Colonic mucosa (tissue), 4 donors: ENCODE results near the gene MAML2. TPM values are rescaled to one million over a fixed set of nuclear protein-coding genes. Genes with fewer than 3 reads are reported as not detected.

Experiments
- DNase-seq: peaks from one replicate; pipeline ENCODE4 v3.0.0-alpha.2; 2020
- H3K27ac ChIP-seq: fragments of 200-600 bp; one replicate; pipeline ENCODE4 v1.8.0; 2021
- H3K27me3 ChIP-seq: fragments of 200-600 bp; one replicate; pipeline ENCODE4 v1.8.0; 2021
- H3K36me3 ChIP-seq: fragments of 200-600 bp; one replicate; pipeline ENCODE4 v1.8.0; 2021
- H3K4me1 ChIP-seq: fragments of 200-600 bp; one replicate; pipeline ENCODE4 v1.8.0; 2021; ENCODE audit warnings: mild to moderate bottlenecking
- H3K4me3 ChIP-seq: fragments of 200-600 bp; one replicate; pipeline ENCODE4 v1.8.0; 2021
- H3K9ac ChIP-seq, 2 donors: one replicate each; pipeline ENCODE4 v1.7.0; 2013; ENCODE audit warnings: control low read depth in 2 of 2, low read depth in 2 of 2, low read length in 2 of 2
- H3K9me3 ChIP-seq: fragments of 200-600 bp; one replicate; pipeline ENCODE4 v1.8.0; 2021
- intact Hi-C: fragments of 100-400 bp; cut with DNase I; formaldehyde crosslinking; loops from one replicate; pipeline ENCODE4 v1.14.1; 2022
- total RNA-seq, 2 donors: library from RNA; stranded (reverse); fragmentation: NEBNext Ultra II Directional in 1 of 2; extraction: Animal tissue kit (Norgen Biotek cat#: 25700) in 1 of 2; gene quantifications; one replicate each; pipeline ENCODE4 v1.2.1, GENCODE V29; 2021
- TF ChIP-seq, protein P1 (sequence below): fragments of 200-600 bp; IDR thresholded peaks from one replicate; pipeline ENCODE4 v1.8.0; 2022; ENCODE audit warnings: antibody characterized with exemption, mild to moderate bottlenecking
- donor health status: healthy.
- donor health status: DM: no; HTN: no; CAD: no.
- donor health status: DM: no; HTN: no; CAD: no.

MAML2 gene
- total RNA-seq, 2 donors from 2014 or later = 10.4 to 11.0 TPM

DNA sequence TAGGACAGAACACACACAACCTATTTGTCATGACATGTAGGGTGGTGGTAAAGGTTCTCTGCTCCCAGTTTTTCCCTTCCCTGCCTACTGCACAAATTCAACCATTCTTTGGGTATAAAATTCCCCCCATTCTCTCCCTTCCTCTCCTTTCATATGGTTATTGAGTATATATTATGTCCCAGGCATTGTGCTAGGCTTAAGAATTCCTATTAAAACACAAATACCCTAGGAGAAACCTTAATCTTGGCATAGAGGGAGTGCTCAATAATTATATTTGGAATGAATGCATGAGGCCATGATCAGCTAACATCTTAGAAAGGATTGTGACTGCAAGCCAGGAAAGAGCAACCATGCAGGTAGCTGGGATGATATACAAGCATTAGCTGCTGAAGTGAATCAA, 298.7 kb downstream of the MAML2 start:
- Histone ChIP-seq H3K4me1 (no peaks in the 10 kb centered on the region), H3K9me3 (no peaks in the 10 kb centered on the region), H3K4me3 (no peak overlapping the region), H3K36me3 (no peaks in the 10 kb centered on the region), H3K27me3 (no peaks in the 10 kb centered on the region), H3K27ac (no peak overlapping the region), H3K9ac (no peak overlapping the region)
- TF ChIP-seq, protein P1, sequence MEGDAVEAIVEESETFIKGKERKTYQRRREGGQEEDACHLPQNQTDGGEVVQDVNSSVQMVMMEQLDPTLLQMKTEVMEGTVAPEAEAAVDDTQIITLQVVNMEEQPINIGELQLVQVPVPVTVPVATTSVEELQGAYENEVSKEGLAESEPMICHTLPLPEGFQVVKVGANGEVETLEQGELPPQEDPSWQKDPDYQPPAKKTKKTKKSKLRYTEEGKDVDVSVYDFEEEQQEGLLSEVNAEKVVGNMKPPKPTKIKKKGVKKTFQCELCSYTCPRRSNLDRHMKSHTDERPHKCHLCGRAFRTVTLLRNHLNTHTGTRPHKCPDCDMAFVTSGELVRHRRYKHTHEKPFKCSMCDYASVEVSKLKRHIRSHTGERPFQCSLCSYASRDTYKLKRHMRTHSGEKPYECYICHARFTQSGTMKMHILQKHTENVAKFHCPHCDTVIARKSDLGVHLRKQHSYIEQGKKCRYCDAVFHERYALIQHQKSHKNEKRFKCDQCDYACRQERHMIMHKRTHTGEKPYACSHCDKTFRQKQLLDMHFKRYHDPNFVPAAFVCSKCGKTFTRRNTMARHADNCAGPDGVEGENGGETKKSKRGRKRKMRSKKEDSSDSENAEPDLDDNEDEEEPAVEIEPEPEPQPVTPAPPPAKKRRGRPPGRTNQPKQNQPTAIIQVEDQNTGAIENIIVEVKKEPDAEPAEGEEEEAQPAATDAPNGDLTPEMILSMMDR = no peak
- intact Hi-C loops = no loop called here
- DNase-seq = no peak

DNA sequence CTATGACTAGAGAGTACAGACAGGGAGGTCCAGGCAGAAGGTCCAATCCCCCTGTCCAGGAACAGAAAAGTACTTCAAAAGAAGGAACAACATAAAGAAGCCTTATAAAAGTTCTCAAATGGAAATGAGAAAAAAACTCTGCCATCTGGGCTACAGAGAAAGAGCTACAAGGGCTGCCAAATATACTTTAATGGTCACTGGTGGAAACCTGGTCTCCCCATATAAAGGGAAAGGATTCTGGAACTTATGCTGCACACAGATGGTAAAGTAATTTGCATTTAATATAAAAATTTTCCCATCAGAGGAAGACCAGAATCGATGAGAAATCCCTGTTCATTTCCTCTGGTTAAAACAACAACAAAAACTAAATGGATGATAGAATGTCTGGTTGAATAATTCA, 299.7 kb downstream of the MAML2 start:
- H3K9ac ChIP-seq = no peak overlapping the region
- no peak overlapping the region for H3K27ac ChIP-seq
- H3K36me3 ChIP-seq = no peaks in the 10 kb centered on the region
- intact Hi-C loops = no loop called here
- no peak for DNase-seq
- no peaks in the 10 kb centered on the region for H3K4me1 ChIP-seq
- H3K9me3 ChIP-seq = no peaks in the 10 kb centered on the region
- no peaks in the 10 kb centered on the region for H3K27me3 ChIP-seq
- no peak overlapping the region for H3K4me3 ChIP-seq
- TF ChIP-seq, protein P1 = no peak

DNA sequence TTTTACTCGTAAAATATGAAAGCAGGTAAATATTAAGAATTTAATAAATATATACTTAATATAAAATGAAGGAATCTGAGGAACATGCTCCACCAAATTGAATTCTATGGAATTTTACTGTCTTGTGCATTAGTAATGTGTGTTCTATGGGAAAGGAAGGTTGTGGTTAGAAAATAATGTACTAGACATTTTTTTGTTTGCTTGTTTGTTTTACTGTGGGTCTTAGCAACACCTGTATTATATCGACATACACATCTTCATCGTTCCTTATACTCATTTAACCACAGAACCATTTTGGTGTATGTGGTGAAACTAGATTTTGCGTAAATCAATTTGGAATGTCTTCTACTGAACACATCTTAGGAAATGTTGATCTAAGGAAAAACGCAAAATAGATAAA, 304.9 kb downstream of the MAML2 start:
- H3K4me1 ChIP-seq = no peaks in the 10 kb centered on the region
- no peaks in the 10 kb centered on the region for H3K9me3 ChIP-seq
- no peak overlapping the region for H3K9ac ChIP-seq
- TF ChIP-seq, protein P1 = no peak
- no peaks in the 10 kb centered on the region for H3K27me3 ChIP-seq
- DNase-seq = no peak
- intact Hi-C loops = no loop called here
- no peak overlapping the region for H3K27ac ChIP-seq
- no peak overlapping the region for H3K4me3 ChIP-seq
- no peaks in the 10 kb centered on the region for H3K36me3 ChIP-seq

DNA sequence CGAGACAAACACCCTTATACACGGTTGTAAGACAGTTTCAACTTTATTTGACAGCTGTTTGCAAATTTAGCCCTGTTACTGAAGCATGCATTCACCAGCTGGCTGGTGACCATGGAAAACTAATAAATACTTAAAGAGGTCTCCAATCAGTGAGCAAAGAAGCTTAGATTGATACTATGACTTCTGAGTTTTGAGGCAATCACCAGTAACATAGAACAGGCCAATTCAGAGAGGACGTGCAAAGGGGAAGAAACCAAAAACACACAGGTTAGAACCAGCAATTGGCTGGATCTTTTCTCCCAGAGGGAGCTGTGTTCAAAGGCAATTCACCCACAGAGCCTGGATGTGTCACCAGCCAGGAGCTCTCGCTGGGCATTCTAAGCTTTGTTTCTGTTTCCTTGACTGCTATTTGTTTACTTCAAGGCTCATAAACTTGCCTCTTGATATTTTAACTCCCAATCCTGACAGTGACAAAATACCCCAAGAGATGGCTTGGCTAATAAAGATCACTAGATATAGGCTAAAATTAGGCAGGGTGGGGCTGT, 305.5 kb downstream of the MAML2 start:
- TF ChIP-seq, protein P1 = no peak

DNA sequence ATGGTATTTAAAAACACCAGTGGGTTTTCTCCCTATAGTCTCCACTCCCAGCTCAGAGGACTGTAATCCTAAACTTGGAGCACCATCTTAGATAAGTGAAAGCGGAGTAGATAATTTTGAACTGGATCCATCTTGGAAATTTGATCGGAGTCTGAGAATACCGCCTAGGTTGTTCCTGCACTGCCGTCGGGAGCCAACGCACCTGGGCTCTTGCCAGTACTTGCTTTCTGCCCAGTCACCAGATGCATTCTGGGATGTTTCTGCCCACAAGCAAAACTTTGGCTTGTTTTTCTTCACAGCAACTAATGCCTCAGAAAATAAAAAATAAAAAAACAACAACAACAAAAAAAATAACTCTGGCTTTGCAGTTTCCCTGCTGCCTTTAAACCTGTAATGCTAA, 306.1 kb downstream of the MAML2 start:
- Histone ChIP-seq H3K9ac (no peak overlapping the region), H3K27ac (no peak overlapping the region), H3K27me3 (no peaks in the 10 kb centered on the region), H3K4me1 (no peaks in the 10 kb centered on the region), H3K9me3 (no peaks in the 10 kb centered on the region), H3K36me3 (no peaks in the 10 kb centered on the region), H3K4me3 (no peak overlapping the region)
- intact Hi-C loops = no loop called here
- DNase-seq = no peak
- TF ChIP-seq, protein P1 = no peak

More for the DNA sequence above, 305.5 kb downstream of the MAML2 start:
- Histone ChIP-seq H3K27ac (no peak overlapping the region), H3K9ac (no peak overlapping the region), H3K4me1 (no peaks in the 10 kb centered on the region), H3K4me3 (no peak overlapping the region), H3K36me3 (no peaks in the 10 kb centered on the region), H3K9me3 (no peaks in the 10 kb centered on the region), H3K27me3 (no peaks in the 10 kb centered on the region)
- no peak for DNase-seq
- intact Hi-C loops = no loop called here
